GM12892 (cell line): ENCODE measurements around the gene EIF5A2.

Experiments
- POLR2A ChIP-seq: IDR thresholded peaks from 2 replicates; pipeline ENCODE4 v1.6.1; 2011; ENCODE audit warnings: low read depth, low read length, control low read depth
- POLR2AphosphoS5 ChIP-seq: IDR thresholded peaks from 2 replicates; pipeline ENCODE4 v1.6.1; 2011; ENCODE audit warnings: low read depth, low read length, control low read depth
- TAF1 ChIP-seq: IDR thresholded peaks from 2 replicates; pipeline ENCODE4 v1.6.1; 2011; ENCODE audit warnings: low read depth, mild to moderate bottlenecking, control low read depth, low read length, borderline replicate concordance

GRCh38 chr3:170897978-170898377, 10.5 kb downstream of the EIF5A2 start:
- TF ChIP-seq POLR2A (no peak), POLR2AphosphoS5 (no peak), TAF1 (no peak)
